Breast epithelium (tissue), 4 donors: ENCODE measurements around the gene COA1. TPM values are rescaled to one million over a fixed set of nuclear protein-coding genes. Genes with fewer than 3 reads are reported as not detected.

ENCODE experiments used
- DNase-seq, 2 donors: peaks; one replicate each; pipeline ENCODE4 v3.0.0-alpha.2; 2019; ENCODE audit warnings: low spot score in 2 of 2
- H3K27ac ChIP-seq, 2 donors: fragments of 200-600 bp; sonication (generic) in 1 of 2; one replicate each; pipeline ENCODE4 v1.5.1; 2016 to 2019; ENCODE audit warnings: mild to moderate bottlenecking in 1 of 2
- H3K27me3 ChIP-seq, 2 donors: fragments of 200-600 bp; sonication (generic) in 1 of 2; one replicate each; pipeline versions ENCODE4 v1.5.1 to v1.6.0; 2017 to 2019; ENCODE audit warnings: control low read depth in 1 of 2, mild to moderate bottlenecking in 1 of 2
- H3K36me3 ChIP-seq: fragments of 200-600 bp; one replicate; pipeline ENCODE4 v1.5.1; 2019
- H3K4me1 ChIP-seq, 2 donors: fragments of 200-600 bp; sonication (generic); one replicate each; pipeline ENCODE4 v1.5.1; 2016 to 2019; ENCODE audit warnings: control low read depth in 1 of 2
- H3K4me3 ChIP-seq, 3 donors: fragments of 200-600 bp; sonication (generic); 1 replicate in 2 of 3; 2 replicates in 1 of 3; pipeline ENCODE4 v1.5.1; 2016 to 2019; ENCODE audit warnings: mild to moderate bottlenecking in 3 of 3, moderate library complexity in 2 of 3
- H3K9me3 ChIP-seq, 2 donors: fragments of 200-600 bp; sonication (generic) in 1 of 2; one replicate each; pipeline ENCODE4 v1.5.1; 2016 to 2019; ENCODE audit warnings: control low read depth in 1 of 2
- POLR2A ChIP-seq: fragments of 450-650 bp; IDR thresholded peaks from one replicate; pipeline ENCODE4 v1.6.1; 2016; ENCODE audit warnings: antibody characterized with exemption, mild to moderate bottlenecking, moderate library complexity
- POLR2AphosphoS5 ChIP-seq, 3 donors: sonication (generic); formaldehyde crosslinking; IDR thresholded peaks; one replicate each; pipeline ENCODE4 v1.6.1; 2017; ENCODE audit warnings: antibody characterized with exemption in 3 of 3
- intact Hi-C: fragments of 100-400 bp; cut with DNase I; formaldehyde crosslinking; loops from one replicate; pipeline ENCODE4 v1.15.1; 2023; ENCODE audit warnings: low total_unique reads
- total RNA-seq, 3 donors: library from RNA; depleted of rRNA; stranded (reverse); fragments of >200 nt; gene quantifications; one replicate each; pipeline ENCODE4 v1.1.0, GENCODE V29; 2016
- TF ChIP-seq, protein P1 (sequence below), 3 donors: fragments of 450-650 bp; IDR thresholded peaks; one replicate each; pipeline ENCODE4 v1.5.1; 2016 to 2017; ENCODE audit warnings: antibody characterized with exemption in 3 of 3, mild to moderate bottlenecking in 3 of 3, moderate library complexity in 3 of 3

Gene COA1
- total RNA-seq, 3 donors from 2014 or later: 39.0 to 94.3 (median 91.4) TPM

- no peaks in the 10 kb centered on the region for H3K27me3 ChIP-seq
- intact Hi-C loops: no loop called here
- H3K9me3 ChIP-seq: no peaks in the 10 kb centered on the region
- H3K4me1 ChIP-seq: no peaks in the 10 kb centered on the region
- H3K36me3 ChIP-seq: no peaks in the 10 kb centered on the region
- no peak overlapping the region for H3K27ac ChIP-seq
- H3K4me3 ChIP-seq: no peak overlapping the region
- no peak for DNase-seq
- TF ChIP-seq POLR2A (no peak), POLR2AphosphoS5 (IDR thresholded peaks at IDR 0.05) (no peak)
- TF ChIP-seq, protein P1, sequence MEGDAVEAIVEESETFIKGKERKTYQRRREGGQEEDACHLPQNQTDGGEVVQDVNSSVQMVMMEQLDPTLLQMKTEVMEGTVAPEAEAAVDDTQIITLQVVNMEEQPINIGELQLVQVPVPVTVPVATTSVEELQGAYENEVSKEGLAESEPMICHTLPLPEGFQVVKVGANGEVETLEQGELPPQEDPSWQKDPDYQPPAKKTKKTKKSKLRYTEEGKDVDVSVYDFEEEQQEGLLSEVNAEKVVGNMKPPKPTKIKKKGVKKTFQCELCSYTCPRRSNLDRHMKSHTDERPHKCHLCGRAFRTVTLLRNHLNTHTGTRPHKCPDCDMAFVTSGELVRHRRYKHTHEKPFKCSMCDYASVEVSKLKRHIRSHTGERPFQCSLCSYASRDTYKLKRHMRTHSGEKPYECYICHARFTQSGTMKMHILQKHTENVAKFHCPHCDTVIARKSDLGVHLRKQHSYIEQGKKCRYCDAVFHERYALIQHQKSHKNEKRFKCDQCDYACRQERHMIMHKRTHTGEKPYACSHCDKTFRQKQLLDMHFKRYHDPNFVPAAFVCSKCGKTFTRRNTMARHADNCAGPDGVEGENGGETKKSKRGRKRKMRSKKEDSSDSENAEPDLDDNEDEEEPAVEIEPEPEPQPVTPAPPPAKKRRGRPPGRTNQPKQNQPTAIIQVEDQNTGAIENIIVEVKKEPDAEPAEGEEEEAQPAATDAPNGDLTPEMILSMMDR (IDR thresholded peaks at IDR 0.05): no peak
Observed at GRCh38 chr7:43769791-43770465, 40.6 kb upstream of the COA1 start.

DNA sequence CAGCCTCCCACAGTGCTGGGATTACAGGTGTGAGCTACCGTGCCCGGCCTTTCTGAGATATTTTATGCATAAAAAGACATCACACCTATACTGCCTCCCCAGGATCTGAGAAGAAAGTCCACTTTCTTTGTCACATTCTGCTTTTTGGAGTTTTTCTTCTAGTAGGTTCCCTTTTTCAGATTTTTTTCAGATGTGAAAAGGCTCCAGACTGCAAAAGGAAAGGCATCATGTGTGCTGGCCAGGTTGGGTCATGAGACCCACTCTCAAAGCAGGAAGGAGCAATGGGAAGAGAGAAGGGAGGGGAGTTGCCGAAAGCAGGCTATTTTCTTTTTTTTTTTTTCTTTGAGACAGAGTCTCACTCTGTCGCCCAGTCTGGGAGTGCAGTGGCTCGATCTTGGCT is 40.0 kb upstream of the COA1 start:
- DNase-seq: no peak
- H3K27me3 ChIP-seq: no peaks in the 10 kb centered on the region
- no peak overlapping the region for H3K4me3 ChIP-seq
- no peaks in the 10 kb centered on the region for H3K9me3 ChIP-seq
- no peak overlapping the region for H3K27ac ChIP-seq
- TF ChIP-seq, protein P1 (IDR thresholded peaks at IDR 0.05): no peak
- TF ChIP-seq POLR2A (no peak), POLR2AphosphoS5 (IDR thresholded peaks at IDR 0.05) (no peak)
- H3K36me3 ChIP-seq: no peaks in the 10 kb centered on the region
- intact Hi-C loops: no loop called here
- H3K4me1 ChIP-seq: peaks cover 0 to 6% of the 10 kb centered on the region in 2 donors

DNA sequence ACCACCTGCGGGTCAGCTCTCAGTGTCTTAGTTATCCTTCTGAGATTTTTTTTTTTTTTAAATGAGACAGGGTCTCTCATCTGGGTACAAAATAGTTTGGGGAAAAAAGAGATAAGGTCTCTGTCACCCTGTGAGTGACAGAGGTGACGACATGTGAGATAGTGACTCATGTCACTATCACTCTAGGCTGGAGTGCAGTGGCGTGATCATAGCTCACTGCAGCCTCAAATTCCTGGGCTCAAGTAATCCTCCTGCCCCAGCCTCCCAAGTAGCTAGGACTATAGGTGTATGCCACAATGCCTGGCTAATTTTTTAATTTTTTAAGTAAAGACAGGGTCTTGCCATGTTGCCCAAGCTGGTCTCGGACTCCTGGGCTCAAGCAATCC is 39.6 kb upstream of the COA1 start:
- no peak for TF ChIP-seq POLR2A
- TF ChIP-seq POLR2AphosphoS5 (IDR thresholded peaks at IDR 0.05): no peak
- TF ChIP-seq, protein P1 (IDR thresholded peaks at IDR 0.05): no peak
- no peak for DNase-seq
- H3K36me3 ChIP-seq: no peaks in the 10 kb centered on the region
- no peaks in the 10 kb centered on the region for H3K9me3 ChIP-seq
- H3K27ac ChIP-seq: no peak overlapping the region
- no peaks in the 10 kb centered on the region for H3K27me3 ChIP-seq
- no peak overlapping the region for H3K4me3 ChIP-seq
- intact Hi-C loops: no loop called here
- H3K4me1 ChIP-seq: peaks cover 0 to 8% of the 10 kb centered on the region in 2 donors

GRCh38 chr7:43768201-43768886 is 39.0 kb upstream of the COA1 start:
- no peak overlapping the region for H3K27ac ChIP-seq
- no peaks in the 10 kb centered on the region for H3K27me3 ChIP-seq
- intact Hi-C loops: no loop called here
- H3K9me3 ChIP-seq: no peaks in the 10 kb centered on the region
- TF ChIP-seq POLR2AphosphoS5 (IDR thresholded peaks at IDR 0.05): no peak
- TF ChIP-seq, protein P1 (IDR thresholded peaks at IDR 0.05): no peak
- no peak for TF ChIP-seq POLR2A
- peaks cover 0 to 8% of the 10 kb centered on the region in 2 donors for H3K4me1 ChIP-seq
- no peak for DNase-seq
- no peak overlapping the region for H3K4me3 ChIP-seq
- no peaks in the 10 kb centered on the region for H3K36me3 ChIP-seq

DNA sequence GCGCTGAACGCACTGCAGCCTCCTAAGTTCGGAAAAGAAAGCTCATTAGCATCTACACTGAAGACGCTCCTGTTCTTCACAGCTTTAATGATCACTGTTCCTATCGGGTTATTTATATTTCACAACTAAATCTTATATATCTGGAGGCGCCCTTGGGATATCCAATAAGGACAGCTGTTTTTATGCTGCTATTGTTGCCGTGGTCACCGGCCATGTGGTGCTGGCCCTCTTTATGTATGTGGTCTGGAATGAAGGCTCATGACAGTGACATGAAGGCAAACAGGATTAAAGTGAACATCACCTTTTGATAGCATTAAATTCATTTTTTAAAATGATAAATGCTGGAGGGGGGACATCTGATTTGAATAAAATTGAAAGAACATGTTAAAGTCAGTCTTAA is 38.0 kb upstream of the COA1 start:
- intact Hi-C loops: no loop called here
- peaks cover 0 to 8% of the 10 kb centered on the region in 2 donors for H3K4me1 ChIP-seq
- H3K4me3 ChIP-seq: no peak overlapping the region
- H3K27ac ChIP-seq: no peak overlapping the region
- H3K9me3 ChIP-seq: no peaks in the 10 kb centered on the region
- TF ChIP-seq POLR2A (no peak), POLR2AphosphoS5 (IDR thresholded peaks at IDR 0.05) (no peak)
- TF ChIP-seq, protein P1 (IDR thresholded peaks at IDR 0.05): no peak
- H3K36me3 ChIP-seq: no peaks in the 10 kb centered on the region
- no peaks in the 10 kb centered on the region for H3K27me3 ChIP-seq
- DNase-seq: no peak
